ENCODE results near the gene MMP25. TPM values are rescaled to one million over a fixed set of nuclear protein-coding genes. Genes with fewer than 3 reads are reported as not detected.

MMP25 gene
- total and polyA plus RNA-seq, 2 donors (not counting 1 experiment from before 2014, with no cell fraction given) = 0.12 to 0.22 TPM

DNA sequence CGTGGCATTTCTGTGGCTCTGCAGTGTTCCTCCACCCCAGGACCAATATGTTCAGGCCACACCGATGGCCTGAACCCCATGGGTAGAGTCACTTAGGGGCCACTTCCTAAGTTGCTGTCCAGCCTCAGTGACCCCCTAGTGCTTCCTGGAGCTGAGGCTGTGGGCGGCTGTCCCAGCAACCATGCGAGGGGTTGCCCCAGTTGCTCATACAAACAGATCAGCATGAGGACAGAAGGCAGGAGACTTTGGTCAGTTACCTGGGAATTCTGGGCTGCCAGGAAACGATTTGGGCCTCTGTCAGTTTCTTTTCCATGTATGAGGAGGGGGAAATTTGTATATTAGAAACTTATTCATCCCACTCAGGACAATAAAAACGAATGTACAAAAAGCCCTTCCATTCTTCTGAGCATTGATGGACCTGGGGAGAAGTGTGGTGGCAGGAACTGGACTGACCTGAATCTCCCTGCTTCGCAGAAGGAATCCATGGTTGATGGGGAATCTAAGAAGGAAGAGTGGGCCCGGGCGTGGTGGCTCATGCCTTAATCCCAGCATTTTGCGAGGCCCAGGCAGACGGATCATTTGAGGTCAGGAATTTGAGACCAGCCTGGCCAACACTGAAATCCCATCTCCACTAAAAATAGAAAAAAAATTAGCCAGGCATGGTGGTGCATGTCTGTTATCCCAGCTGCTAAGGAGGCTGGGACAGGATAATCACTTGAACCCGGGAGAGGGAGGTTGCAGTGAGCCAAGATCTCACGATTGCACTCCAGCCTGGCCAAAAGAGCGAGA lies 14.2 kb downstream of the MMP25 start:
- WGBS (ENCODE audit: insufficient coverage) = 100% methylated on average over 4 of the region's 14 CpGs
- Histone ChIP-seq H3K4me1 (ENCODE audit: control insufficient read depth in 2 of 2, insufficient read depth in 2 of 2, low read length in 2 of 2) (peaks cover 11 to 14% of the 10 kb centered on the region in 2 donors), H4K20me1 (ENCODE audit: control insufficient read depth, insufficient read depth, low read length, poor library complexity, severe bottlenecking) (no peaks in the 10 kb centered on the region), H3K36me3 (replicated peaks in 1 of 2; ENCODE audit: control extremely low read depth in 1 of 2, control insufficient read depth in 1 of 2, extremely low read depth in 1 of 2, insufficient read depth in 2 of 2, low read length in 1 of 2) (no peaks in the 10 kb centered on the region), H3K27me3 (replicated peaks in 1 of 4; ENCODE audit: control extremely low read depth in 1 of 4, control insufficient read depth in 3 of 4, insufficient read depth in 4 of 4, low read length in 3 of 4) (peaks cover 0 to 6% (median 0%) of the 10 kb centered on the region in 4 experiments), H2AFZ (ENCODE audit: insufficient read depth, low read depth, low read length, poor library complexity, severe bottlenecking) (peak overlapping the region; percentile 98), H3K79me2 (ENCODE audit: control insufficient read depth, insufficient read depth, low read length) (no peaks in the 10 kb centered on the region), H3K4me2 (replicated peaks; ENCODE audit: low read depth, low read length, poor library complexity, severe bottlenecking) (no peak overlapping the region), H3K9ac (ENCODE audit: low read length) (no peak overlapping the region), H3K27ac (ENCODE audit: low read length in 2 of 2) (no peak overlapping the region), H3K9me3 (ENCODE audit: control extremely low read depth in 1 of 3, control insufficient read depth in 2 of 3, insufficient read depth in 1 of 3, low read length in 2 of 3) (no peaks in the 10 kb centered on the region), H3K4me3 (ENCODE audit: control extremely low read depth in 1 of 5, extremely low read depth in 1 of 5, insufficient read depth in 1 of 5, low read depth in 2 of 5, low read length in 4 of 5) (no peak overlapping the region)
- no peaks in the 10 kb centered on the region for H3K27me3 Mint-ChIP-seq
- peak overlapping the region; percentile 65 for H3K27ac Mint-ChIP-seq
- intact Hi-C loops (cut with micrococcal nuclease) = no loop called here
- H3K9me3 Mint-ChIP-seq (ENCODE audit: insufficient read depth) = no peaks in the 10 kb centered on the region
- TF ChIP-seq EZH2 (IDR thresholded peaks at IDR 0.05; ENCODE audit: borderline replicate concordance, insufficient read depth, low read depth, low read length, poor library complexity, severe bottlenecking) (no peak), CTCF (IDR thresholded peaks at IDR 0.05) (no peak)
- ATAC-seq (ENCODE audit: low read depth) (no peak), DNase-seq (no peak)
- POLR2A ChIA-PET = interaction anchor here (1.3 kb wide), 1 partner anchor 98 kb away, joined by 3 read pairs; no protein-coding TSS in a partner anchor
- H3K4me3 Mint-ChIP-seq = peak overlapping the region; percentile 87
- CTCF ChIA-PET = interaction anchor here (0.9 to 6.5 kb wide), 13 partner anchors 16 to 397 kb away, joined by 3 to 140 read pairs (median 8); partner anchors contain the start of genes HCFC1R1, THOC6, ZNF213 and ZSCAN10
- peaks cover 11% of the 10 kb centered on the region for H3K4me1 Mint-ChIP-seq

DNA sequence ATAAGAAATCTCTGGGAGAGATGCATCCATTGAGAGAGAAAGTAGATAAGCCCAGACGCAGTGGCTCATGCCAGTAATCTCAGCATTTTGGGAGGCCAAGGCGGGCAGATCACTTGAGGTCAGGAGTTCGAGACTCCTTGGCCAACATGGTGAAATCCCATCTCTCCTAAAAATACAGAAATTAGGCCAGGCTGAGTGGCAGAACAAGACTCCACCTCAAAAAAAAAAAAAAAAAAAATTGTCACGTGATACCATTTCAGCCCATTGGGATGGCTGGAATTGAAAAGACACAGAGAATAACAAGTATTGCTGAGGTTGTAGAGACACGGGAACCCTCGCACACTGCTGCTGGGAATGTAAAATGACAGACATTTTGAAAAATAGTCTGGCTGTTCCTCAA lies 16.2 kb downstream of the MMP25 start:
- Mint-ChIP-seq H3K27me3 (no peaks in the 10 kb centered on the region), H3K4me1 (peaks cover 13% of the 10 kb centered on the region), H3K4me3 (no peak overlapping the region), H3K9me3 (ENCODE audit: insufficient read depth) (no peaks in the 10 kb centered on the region), H3K27ac (no peak overlapping the region)
- Histone ChIP-seq H4K20me1 (ENCODE audit: control insufficient read depth, insufficient read depth, low read length, poor library complexity, severe bottlenecking) (no peaks in the 10 kb centered on the region), H3K4me2 (replicated peaks; ENCODE audit: low read depth, low read length, poor library complexity, severe bottlenecking) (no peak overlapping the region), H3K4me1 (ENCODE audit: control insufficient read depth in 2 of 2, insufficient read depth in 2 of 2, low read length in 2 of 2) (peaks cover 11 to 16% of the 10 kb centered on the region in 2 donors), H2AFZ (ENCODE audit: insufficient read depth, low read depth, low read length, poor library complexity, severe bottlenecking) (no peak overlapping the region), H3K27ac (ENCODE audit: low read length in 2 of 2) (no peak overlapping the region), H3K4me3 (ENCODE audit: control extremely low read depth in 1 of 5, extremely low read depth in 1 of 5, insufficient read depth in 1 of 5, low read depth in 2 of 5, low read length in 4 of 5) (no peak overlapping the region), H3K79me2 (ENCODE audit: control insufficient read depth, insufficient read depth, low read length) (no peaks in the 10 kb centered on the region), H3K27me3 (replicated peaks in 1 of 4; ENCODE audit: control extremely low read depth in 1 of 4, control insufficient read depth in 3 of 4, insufficient read depth in 4 of 4, low read length in 3 of 4) (peaks cover 0 to 6% (median 0%) of the 10 kb centered on the region in 4 experiments), H3K9me3 (ENCODE audit: control extremely low read depth in 1 of 3, control insufficient read depth in 2 of 3, insufficient read depth in 1 of 3, low read length in 2 of 3) (no peaks in the 10 kb centered on the region), H3K9ac (ENCODE audit: low read length) (no peak overlapping the region), H3K36me3 (replicated peaks in 1 of 2; ENCODE audit: control extremely low read depth in 1 of 2, control insufficient read depth in 1 of 2, extremely low read depth in 1 of 2, insufficient read depth in 2 of 2, low read length in 1 of 2) (no peaks in the 10 kb centered on the region)
- CTCF ChIA-PET = interaction anchor here (5.0 kb wide), 1 partner anchor 65 kb away, joined by 38 read pairs; no protein-coding TSS in a partner anchor
- intact Hi-C loops (cut with micrococcal nuclease) = no loop called here
- POLR2A ChIA-PET = no interaction called here
- 95% methylated on average over 3 of the region's 6 CpGs for WGBS (ENCODE audit: insufficient coverage)
- TF ChIP-seq EZH2 (IDR thresholded peaks at IDR 0.05; ENCODE audit: borderline replicate concordance, insufficient read depth, low read depth, low read length, poor library complexity, severe bottlenecking) (no peak), CTCF (IDR thresholded peaks at IDR 0.05) (no peak)
- ATAC-seq (ENCODE audit: low read depth) = no peak
- DNase-seq = no peak
